Measurements from ENCODE around the gene SS18. TPM values are rescaled to one million over a fixed set of nuclear protein-coding genes. Genes with fewer than 3 reads are reported as not detected.
"Not testable (repeated sequence)": the region's sequence is repeated elsewhere in the genome, so short reads cannot be mapped to it uniquely, and the experiment has no call there.

Gene SS18
- total RNA-seq, result 10 to 100 TPM; 36.6 to 49.8 TPM

DNA sequence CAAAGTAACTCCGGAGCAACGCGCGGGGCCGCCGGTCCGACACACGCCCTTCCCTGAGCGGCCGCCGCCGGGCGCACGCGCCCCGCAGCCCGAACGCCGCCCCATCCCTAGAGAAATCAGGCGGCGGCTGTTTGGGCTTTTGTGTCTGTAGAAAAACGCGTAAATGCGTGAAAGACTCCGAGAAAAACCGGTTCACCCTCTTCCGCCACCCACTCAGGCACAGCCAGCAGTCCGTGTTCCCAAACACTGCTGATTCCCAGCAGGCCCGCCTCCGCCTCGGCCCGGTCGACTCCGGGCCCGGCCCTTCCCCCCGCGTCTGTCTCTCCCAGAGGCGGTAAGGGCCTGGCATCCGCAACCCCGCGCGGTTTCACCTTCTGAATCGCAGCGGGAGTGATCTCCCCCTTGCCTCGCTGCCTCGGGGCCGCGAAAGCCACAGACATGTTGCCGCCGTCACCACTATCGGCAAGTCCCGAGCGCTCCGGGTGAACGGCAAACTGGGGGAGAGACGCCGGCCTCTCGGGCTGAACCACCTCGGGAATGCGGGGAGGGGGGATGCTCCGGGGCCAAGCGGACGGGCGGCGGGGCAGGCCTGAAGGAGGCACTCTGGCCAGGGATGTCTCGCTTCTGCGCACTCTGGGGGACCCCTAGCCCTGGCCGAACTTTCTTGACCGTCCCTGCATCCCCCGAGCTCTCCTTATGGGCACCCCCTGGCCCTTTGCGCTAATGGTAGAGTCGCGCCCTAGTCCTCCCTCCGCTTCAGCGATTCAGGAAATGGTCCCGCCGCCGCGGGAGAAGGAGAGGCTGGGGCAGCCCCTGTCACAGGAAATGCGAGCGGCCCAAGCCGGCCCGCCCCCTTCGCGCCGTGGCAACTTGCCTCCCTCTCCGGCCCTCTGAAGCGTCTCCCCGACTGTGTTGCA is at the start of gene SS18:
TSS of gene SS18 (minus strand) at position 484 of the 917 bp plus-strand sequence. CDS start at position 440, 44 bp downstream.
- WGBS, 2 donors, result 0% methylated on average over 11 to 85 of the region's 89 CpGs
- ATAC-seq (peak; percentile 94), DNase-seq (peak; percentile 87 to 93 (median 91))
- H3K4me1 ChIP-seq, result peaks cover 16% of the 10 kb centered on the region
- H3K4me3 ChIP-seq, result peak within 1 kb of the TSS; percentile 92 to 97
- intact Hi-C loops (cut with DNase I), result no loop called here
- TF ChIP-seq, protein P1, sequence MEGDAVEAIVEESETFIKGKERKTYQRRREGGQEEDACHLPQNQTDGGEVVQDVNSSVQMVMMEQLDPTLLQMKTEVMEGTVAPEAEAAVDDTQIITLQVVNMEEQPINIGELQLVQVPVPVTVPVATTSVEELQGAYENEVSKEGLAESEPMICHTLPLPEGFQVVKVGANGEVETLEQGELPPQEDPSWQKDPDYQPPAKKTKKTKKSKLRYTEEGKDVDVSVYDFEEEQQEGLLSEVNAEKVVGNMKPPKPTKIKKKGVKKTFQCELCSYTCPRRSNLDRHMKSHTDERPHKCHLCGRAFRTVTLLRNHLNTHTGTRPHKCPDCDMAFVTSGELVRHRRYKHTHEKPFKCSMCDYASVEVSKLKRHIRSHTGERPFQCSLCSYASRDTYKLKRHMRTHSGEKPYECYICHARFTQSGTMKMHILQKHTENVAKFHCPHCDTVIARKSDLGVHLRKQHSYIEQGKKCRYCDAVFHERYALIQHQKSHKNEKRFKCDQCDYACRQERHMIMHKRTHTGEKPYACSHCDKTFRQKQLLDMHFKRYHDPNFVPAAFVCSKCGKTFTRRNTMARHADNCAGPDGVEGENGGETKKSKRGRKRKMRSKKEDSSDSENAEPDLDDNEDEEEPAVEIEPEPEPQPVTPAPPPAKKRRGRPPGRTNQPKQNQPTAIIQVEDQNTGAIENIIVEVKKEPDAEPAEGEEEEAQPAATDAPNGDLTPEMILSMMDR (IDR thresholded peaks at IDR 0.05), result peak in 2 of 7 experiments; percentile 12 to 15
- peak; percentile 58 to 92 (median 83) for TF ChIP-seq POLR2A (IDR thresholded peaks at IDR 0.05)
- peak within 1 kb of the TSS; percentile 84 to 99 (median 94) for H3K27ac ChIP-seq
- H3K36me3 ChIP-seq (replicated peaks in 1 of 2; ENCODE audit: insufficient read depth in 1 of 2, low read depth in 2 of 2), result no peaks in the 10 kb centered on the region
- no peaks in the 10 kb centered on the region for H3K27me3 ChIP-seq
- H3K9me3 ChIP-seq, result no peaks in the 10 kb centered on the region

DNA sequence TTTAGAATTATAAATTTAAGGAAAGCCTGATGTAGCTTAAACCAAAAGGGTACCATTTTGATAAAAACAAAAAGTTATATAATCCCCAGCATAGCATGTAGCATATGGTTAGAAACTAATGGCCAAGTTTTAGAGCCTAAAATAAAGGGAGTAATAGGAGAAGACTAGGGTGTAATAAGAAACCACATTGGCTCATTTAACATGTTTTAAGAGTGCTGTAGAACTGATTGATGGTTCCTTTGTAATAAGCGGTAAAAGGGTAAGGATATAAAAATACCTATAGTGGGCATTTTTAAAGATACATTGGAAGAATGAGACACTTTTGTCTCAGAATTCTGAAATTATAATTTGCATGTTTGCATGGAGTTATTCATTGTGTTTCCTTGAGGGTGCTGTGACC is 45.1 kb upstream of the SS18 start:
- no peak for ATAC-seq
- intact Hi-C loops (cut with DNase I), result no loop called here
- Histone ChIP-seq H3K4me3 (no peak overlapping the region), H3K4me1 (no peaks in the 10 kb centered on the region), H3K36me3 (replicated peaks in 1 of 2; ENCODE audit: insufficient read depth in 1 of 2, low read depth in 2 of 2) (no peaks in the 10 kb centered on the region), H3K27ac (no peak overlapping the region), H3K9me3 (no peaks in the 10 kb centered on the region), H3K27me3 (no peaks in the 10 kb centered on the region)
- no peak for TF ChIP-seq POLR2A (IDR thresholded peaks at IDR 0.05)
- TF ChIP-seq, protein P1 (IDR thresholded peaks at IDR 0.05), result no peak
- no peak for DNase-seq
- 89 to 96% methylated on average over 1 of the region's 1 CpG for WGBS, 2 donors

DNA sequence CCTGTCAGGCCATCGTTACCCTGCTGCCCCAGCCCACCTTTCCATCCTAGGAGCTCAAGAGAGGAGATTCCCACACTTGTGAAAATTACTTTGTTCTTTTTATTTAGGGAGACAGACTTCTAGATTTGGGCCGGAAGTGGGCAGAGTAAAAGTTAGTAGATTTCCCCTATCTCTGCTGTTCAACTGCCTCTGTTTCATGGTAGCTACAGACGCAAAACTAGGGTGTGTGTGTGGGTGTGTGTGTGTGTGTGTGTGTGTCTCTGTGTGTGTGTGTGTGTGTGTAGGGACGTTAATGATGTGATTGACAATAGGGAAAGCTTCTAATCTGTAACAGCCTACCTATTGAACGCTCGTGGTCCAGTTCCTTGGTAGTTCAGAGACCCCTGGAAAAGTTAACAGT is 43.7 kb upstream of the SS18 start:
- intact Hi-C loops (cut with DNase I), result no loop called here
- 81 to 87% methylated on average over 6 of the region's 6 CpGs for WGBS, 2 donors
- Histone ChIP-seq H3K27me3 (no peaks in the 10 kb centered on the region), H3K4me1 (no peaks in the 10 kb centered on the region), H3K9me3 (no peaks in the 10 kb centered on the region), H3K36me3 (replicated peaks in 1 of 2; ENCODE audit: insufficient read depth in 1 of 2, low read depth in 2 of 2) (no peaks in the 10 kb centered on the region), H3K4me3 (no peak overlapping the region), H3K27ac (no peak overlapping the region)
- TF ChIP-seq POLR2A (IDR thresholded peaks at IDR 0.05), result no peak
- TF ChIP-seq, protein P1 (IDR thresholded peaks at IDR 0.05), result no peak
- no peak for DNase-seq
- ATAC-seq, result no peak

DNA sequence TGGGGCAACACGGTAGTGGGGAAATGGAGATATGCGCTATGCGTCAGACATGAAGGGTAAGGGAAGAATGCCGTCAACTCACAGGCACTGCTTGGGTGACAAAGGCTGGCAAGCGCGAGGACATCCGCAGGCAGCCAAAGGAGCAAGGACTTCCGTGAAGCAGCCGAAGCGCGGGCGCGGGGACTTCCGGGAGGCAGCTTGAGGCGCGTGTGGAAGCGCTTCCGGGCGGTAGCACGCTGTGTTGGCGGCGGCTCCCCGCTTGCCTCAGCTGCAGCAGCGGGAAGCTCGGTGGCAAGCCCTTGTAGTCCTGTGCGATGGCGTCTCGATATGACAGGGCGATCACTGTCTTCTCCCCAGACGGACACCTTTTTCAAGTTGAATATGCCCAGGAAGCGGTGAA is 43.2 kb upstream of the SS18 start, which contains the start of gene PSMA8:
TSS of gene PSMA8 (plus strand) at position 218 of the 400 bp plus-strand sequence. CDS start at position 315, 97 bp downstream.
- 45 to 57% methylated on average over 21 to 31 of the region's 31 CpGs for WGBS, 2 donors
- no peak for ATAC-seq
- Histone ChIP-seq H3K27ac (no peak within 1 kb of the TSS), H3K27me3 (no peaks in the 10 kb centered on the region), H3K9me3 (no peaks in the 10 kb centered on the region), H3K4me3 (no peak within 1 kb of the TSS), H3K4me1 (no peaks in the 10 kb centered on the region), H3K36me3 (replicated peaks in 1 of 2; ENCODE audit: insufficient read depth in 1 of 2, low read depth in 2 of 2) (no peaks in the 10 kb centered on the region)
- DNase-seq, result peak; percentile 2 to 21 (median 16)
- TF ChIP-seq POLR2A (IDR thresholded peaks at IDR 0.05), result no peak
- TF ChIP-seq, protein P1 (IDR thresholded peaks at IDR 0.05), result no peak
- intact Hi-C loops (cut with DNase I), result no loop called here

GRCh38 chr18:26128192-26128591 is 37.8 kb upstream of the SS18 start:
- H3K27ac ChIP-seq; H3K4me1 ChIP-seq; H3K36me3 ChIP-seq (replicated peaks in 1 of 2; ENCODE audit: insufficient read depth in 1 of 2, low read depth in 2 of 2); intact Hi-C loops (cut with DNase I); DNase-seq; H3K27me3 ChIP-seq; H3K9me3 ChIP-seq; H3K4me3 ChIP-seq; ATAC-seq: not testable (repeated sequence)
- WGBS, 2 donors, result 64 to 67% methylated on average over 2 of the region's 2 CpGs

Measured in body of pancreas (tissue), 4 donors.